ENCODE data around the gene PTPN14.
A peak's percentile ranks its signal among the peaks of the same experiment; 100 is the strongest.

PTPN14 gene

DNA sequence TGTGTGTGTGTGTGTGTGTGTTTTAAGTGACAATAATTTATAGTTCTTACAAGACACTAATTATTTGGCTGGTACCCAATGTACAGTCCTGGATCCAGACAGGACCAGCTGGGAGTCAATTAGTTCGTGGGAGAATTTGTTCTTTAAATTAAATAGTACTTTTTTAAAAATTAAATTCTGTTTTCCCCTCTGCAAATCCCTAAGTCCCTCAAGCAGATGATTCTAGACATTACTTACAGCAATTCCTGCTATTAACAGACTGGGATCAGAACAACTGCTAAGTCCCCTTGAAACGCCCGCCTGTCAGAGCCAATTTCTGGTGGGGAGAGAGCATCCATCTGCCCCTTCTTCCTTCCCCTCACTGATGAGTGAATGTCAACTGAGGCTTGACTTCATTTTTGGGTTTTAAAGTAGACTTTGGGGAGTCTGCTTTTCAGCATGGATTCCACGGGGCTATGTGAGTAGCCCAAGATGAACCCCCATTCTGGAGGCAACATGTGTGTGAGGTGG is 186.6 kb downstream of the PTPN14 start:
- H3K9ac ChIP-seq (ENCODE audit: low read length): no peak overlapping the region
- H3K4me2 ChIP-seq (ENCODE audit: low read length): no peak overlapping the region
- WGBS (ENCODE audit: extremely low coverage, insufficient coverage, low lambda C conversion rate): no CpG with 5 or more reads among the region's 4 CpGs
- no peaks in the 10 kb centered on the region for H3K79me2 ChIP-seq (ENCODE audit: control insufficient read depth, insufficient read depth, low read length)
- no peaks in the 10 kb centered on the region for H3K4me1 ChIP-seq (ENCODE audit: control insufficient read depth, low read depth, low read length)
- no peak overlapping the region for H2BK5ac ChIP-seq (ENCODE audit: low read length)
- DNase-seq: no peak
- H4K8ac ChIP-seq (ENCODE audit: low read depth, low read length): no peak overlapping the region
- peak overlapping the region; percentile 34 for H3K18ac ChIP-seq (ENCODE audit: low read length)
- no peak overlapping the region for H3K56ac ChIP-seq (ENCODE audit: low read length)
- no peak overlapping the region for H2BK15ac ChIP-seq (replicated peaks; ENCODE audit: low read depth)
- H2BK120ac ChIP-seq (ENCODE audit: low read depth, low read length): no peak overlapping the region
- no peak overlapping the region for H3K27ac ChIP-seq (ENCODE audit: low read depth, low read length)
- no peak overlapping the region for H3K4ac ChIP-seq (ENCODE audit: low read depth, low read length)
- no peak overlapping the region for H3K23ac ChIP-seq (ENCODE audit: low read length)
- no peak overlapping the region for H4K5ac ChIP-seq (ENCODE audit: low read length)
- peaks cover 9% of the 10 kb centered on the region for H3K36me3 ChIP-seq (ENCODE audit: control insufficient read depth, insufficient read depth, low read length)
- H3K27me3 ChIP-seq (ENCODE audit: insufficient read depth, low read length, poor library complexity): no peaks in the 10 kb centered on the region
- H2AK5ac ChIP-seq (ENCODE audit: low read length): no peak overlapping the region
- H3K4me3 ChIP-seq (ENCODE audit: low read length): no peak overlapping the region
- H3K79me1 ChIP-seq (ENCODE audit: low read length): peaks cover 5% of the 10 kb centered on the region

DNA sequence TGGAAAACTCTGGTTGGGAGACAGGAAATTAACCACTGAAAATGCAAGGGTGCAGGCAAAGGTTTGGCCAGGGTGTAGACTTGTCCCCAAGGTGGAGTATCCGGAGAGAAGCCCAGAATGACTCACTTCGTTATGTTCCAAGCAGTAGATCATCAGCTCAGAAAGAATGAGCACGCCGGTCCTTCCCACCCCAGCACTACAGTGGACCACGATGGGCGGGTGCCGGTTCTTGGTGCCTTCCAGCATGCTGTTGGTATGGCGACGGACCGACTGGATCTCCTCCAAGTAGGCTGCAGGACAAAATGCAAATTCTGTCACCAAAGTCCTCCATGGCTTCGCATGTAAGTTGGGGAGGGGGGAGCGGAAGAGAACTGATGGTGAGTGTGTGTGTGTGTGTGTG is 187.0 kb downstream of the PTPN14 start:
- Histone ChIP-seq H3K56ac (ENCODE audit: low read length) (no peak overlapping the region), H2BK15ac (replicated peaks; ENCODE audit: low read depth) (no peak overlapping the region), H4K8ac (ENCODE audit: low read depth, low read length) (no peak overlapping the region), H3K4me1 (ENCODE audit: control insufficient read depth, low read depth, low read length) (no peaks in the 10 kb centered on the region), H3K23ac (ENCODE audit: low read length) (no peak overlapping the region), H3K27ac (ENCODE audit: low read depth, low read length) (no peak overlapping the region), H3K4ac (ENCODE audit: low read depth, low read length) (no peak overlapping the region), H3K27me3 (ENCODE audit: insufficient read depth, low read length, poor library complexity) (no peaks in the 10 kb centered on the region), H2BK120ac (ENCODE audit: low read depth, low read length) (no peak overlapping the region), H3K79me1 (ENCODE audit: low read length) (peaks cover 2% of the 10 kb centered on the region), H3K4me2 (ENCODE audit: low read length) (no peak overlapping the region), H3K4me3 (ENCODE audit: low read length) (no peak overlapping the region), H4K5ac (ENCODE audit: low read length) (no peak overlapping the region), H3K18ac (ENCODE audit: low read length) (no peak overlapping the region), H3K36me3 (ENCODE audit: control insufficient read depth, insufficient read depth, low read length) (peaks cover 9% of the 10 kb centered on the region), H3K9ac (ENCODE audit: low read length) (no peak overlapping the region), H2BK5ac (ENCODE audit: low read length) (no peak overlapping the region), H2AK5ac (ENCODE audit: low read length) (no peak overlapping the region), H3K79me2 (ENCODE audit: control insufficient read depth, insufficient read depth, low read length) (no peaks in the 10 kb centered on the region)
- DNase-seq: peak; percentile 18
- no CpG with 5 or more reads among the region's 12 CpGs for WGBS (ENCODE audit: extremely low coverage, insufficient coverage, low lambda C conversion rate)

GRCh38 chr1:214363386-214363785 is 188.0 kb downstream of the PTPN14 start:
- H3K36me3 ChIP-seq (ENCODE audit: control insufficient read depth, insufficient read depth, low read length): peaks cover 7% of the 10 kb centered on the region
- H3K27me3 ChIP-seq (ENCODE audit: insufficient read depth, low read length, poor library complexity): no peaks in the 10 kb centered on the region
- H2BK5ac ChIP-seq (ENCODE audit: low read length): no peak overlapping the region
- H3K4ac ChIP-seq (ENCODE audit: low read depth, low read length): no peak overlapping the region
- H2BK15ac ChIP-seq (replicated peaks; ENCODE audit: low read depth): no peak overlapping the region
- no peak overlapping the region for H3K18ac ChIP-seq (ENCODE audit: low read length)
- H3K27ac ChIP-seq (ENCODE audit: low read depth, low read length): no peak overlapping the region
- no peak overlapping the region for H3K56ac ChIP-seq (ENCODE audit: low read length)
- H2BK120ac ChIP-seq (ENCODE audit: low read depth, low read length): no peak overlapping the region
- H3K4me3 ChIP-seq (ENCODE audit: low read length): no peak overlapping the region
- no peak overlapping the region for H3K4me2 ChIP-seq (ENCODE audit: low read length)
- no CpG with 5 or more reads among the region's 4 CpGs for WGBS (ENCODE audit: extremely low coverage, insufficient coverage, low lambda C conversion rate)
- DNase-seq: no peak
- no peak overlapping the region for H4K8ac ChIP-seq (ENCODE audit: low read depth, low read length)
- H4K5ac ChIP-seq (ENCODE audit: low read length): no peak overlapping the region
- H2AK5ac ChIP-seq (ENCODE audit: low read length): no peak overlapping the region
- no peaks in the 10 kb centered on the region for H3K79me2 ChIP-seq (ENCODE audit: control insufficient read depth, insufficient read depth, low read length)
- no peak overlapping the region for H3K23ac ChIP-seq (ENCODE audit: low read length)
- peaks cover 2% of the 10 kb centered on the region for H3K79me1 ChIP-seq (ENCODE audit: low read length)
- H3K9ac ChIP-seq (ENCODE audit: low read length): no peak overlapping the region
- H3K4me1 ChIP-seq (ENCODE audit: control insufficient read depth, low read depth, low read length): no peaks in the 10 kb centered on the region

GRCh38 chr1:214362188-214362882 is 189.1 kb downstream of the PTPN14 start:
- Histone ChIP-seq H3K27me3 (ENCODE audit: insufficient read depth, low read length, poor library complexity) (no peaks in the 10 kb centered on the region), H3K4ac (ENCODE audit: low read depth, low read length) (no peak overlapping the region), H3K4me1 (ENCODE audit: control insufficient read depth, low read depth, low read length) (no peaks in the 10 kb centered on the region), H3K9ac (ENCODE audit: low read length) (no peak overlapping the region), H3K79me2 (ENCODE audit: control insufficient read depth, insufficient read depth, low read length) (no peaks in the 10 kb centered on the region), H2BK120ac (ENCODE audit: low read depth, low read length) (no peak overlapping the region), H3K79me1 (ENCODE audit: low read length) (peaks cover 2% of the 10 kb centered on the region), H2AK5ac (ENCODE audit: low read length) (no peak overlapping the region), H3K18ac (ENCODE audit: low read length) (no peak overlapping the region), H3K36me3 (ENCODE audit: control insufficient read depth, insufficient read depth, low read length) (peaks cover 7% of the 10 kb centered on the region), H2BK5ac (ENCODE audit: low read length) (no peak overlapping the region), H3K23ac (ENCODE audit: low read length) (no peak overlapping the region), H3K27ac (ENCODE audit: low read depth, low read length) (no peak overlapping the region), H3K56ac (ENCODE audit: low read length) (no peak overlapping the region), H4K5ac (ENCODE audit: low read length) (no peak overlapping the region), H2BK15ac (replicated peaks; ENCODE audit: low read depth) (no peak overlapping the region), H3K4me2 (ENCODE audit: low read length) (no peak overlapping the region), H3K4me3 (ENCODE audit: low read length) (no peak overlapping the region), H4K8ac (ENCODE audit: low read depth, low read length) (no peak overlapping the region)
- DNase-seq: no peak
- no CpG with 5 or more reads among the region's 9 CpGs for WGBS (ENCODE audit: extremely low coverage, insufficient coverage, low lambda C conversion rate)

DNA sequence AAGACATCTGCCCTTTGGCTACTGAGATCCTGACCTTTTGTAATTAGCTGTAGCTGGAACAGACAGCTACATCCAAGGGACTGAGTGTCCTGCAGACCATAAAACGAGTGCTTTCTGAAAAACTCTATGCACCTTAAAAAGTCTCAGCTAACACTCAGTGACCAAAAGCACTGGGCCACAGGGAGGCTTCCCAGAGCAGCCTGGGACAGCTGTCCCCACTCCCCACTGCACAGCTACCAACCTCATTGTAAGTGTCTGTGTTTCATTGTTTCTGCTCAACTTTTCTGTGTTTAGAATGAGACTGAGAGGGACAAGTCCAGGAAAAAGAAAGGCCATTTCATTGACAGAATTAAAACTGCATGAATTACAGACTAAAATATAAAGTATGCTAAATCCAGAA is 189.8 kb downstream of the PTPN14 start:
- peaks cover 10% of the 10 kb centered on the region for H3K36me3 ChIP-seq (ENCODE audit: control insufficient read depth, insufficient read depth, low read length)
- no peak overlapping the region for H3K27ac ChIP-seq (ENCODE audit: low read depth, low read length)
- no peak overlapping the region for H2AK5ac ChIP-seq (ENCODE audit: low read length)
- no peaks in the 10 kb centered on the region for H3K4me1 ChIP-seq (ENCODE audit: control insufficient read depth, low read depth, low read length)
- H3K79me1 ChIP-seq (ENCODE audit: low read length): peaks cover 2% of the 10 kb centered on the region
- H3K18ac ChIP-seq (ENCODE audit: low read length): no peak overlapping the region
- WGBS (ENCODE audit: extremely low coverage, insufficient coverage, low lambda C conversion rate): no CpG with 5 or more reads among the region's 1 CpG
- no peak overlapping the region for H3K56ac ChIP-seq (ENCODE audit: low read length)
- H3K4me2 ChIP-seq (ENCODE audit: low read length): no peak overlapping the region
- no peak overlapping the region for H3K23ac ChIP-seq (ENCODE audit: low read length)
- no peak overlapping the region for H4K5ac ChIP-seq (ENCODE audit: low read length)
- H2BK120ac ChIP-seq (ENCODE audit: low read depth, low read length): no peak overlapping the region
- no peak overlapping the region for H2BK15ac ChIP-seq (replicated peaks; ENCODE audit: low read depth)
- no peaks in the 10 kb centered on the region for H3K27me3 ChIP-seq (ENCODE audit: insufficient read depth, low read length, poor library complexity)
- no peak for DNase-seq
- H3K4me3 ChIP-seq (ENCODE audit: low read length): no peak overlapping the region
- H2BK5ac ChIP-seq (ENCODE audit: low read length): no peak overlapping the region
- no peak overlapping the region for H4K8ac ChIP-seq (ENCODE audit: low read depth, low read length)
- no peak overlapping the region for H3K9ac ChIP-seq (ENCODE audit: low read length)
- H3K4ac ChIP-seq (ENCODE audit: low read depth, low read length): no peak overlapping the region
- no peaks in the 10 kb centered on the region for H3K79me2 ChIP-seq (ENCODE audit: control insufficient read depth, insufficient read depth, low read length)
